Measurements from ENCODE around the gene LRRC8E. TPM values are rescaled to one million over a fixed set of nuclear protein-coding genes. Genes with fewer than 3 reads are reported as not detected.

The LRRC8E gene
- total RNA-seq, 1 donor from 2014 or later = 4.3 TPM

DNA sequence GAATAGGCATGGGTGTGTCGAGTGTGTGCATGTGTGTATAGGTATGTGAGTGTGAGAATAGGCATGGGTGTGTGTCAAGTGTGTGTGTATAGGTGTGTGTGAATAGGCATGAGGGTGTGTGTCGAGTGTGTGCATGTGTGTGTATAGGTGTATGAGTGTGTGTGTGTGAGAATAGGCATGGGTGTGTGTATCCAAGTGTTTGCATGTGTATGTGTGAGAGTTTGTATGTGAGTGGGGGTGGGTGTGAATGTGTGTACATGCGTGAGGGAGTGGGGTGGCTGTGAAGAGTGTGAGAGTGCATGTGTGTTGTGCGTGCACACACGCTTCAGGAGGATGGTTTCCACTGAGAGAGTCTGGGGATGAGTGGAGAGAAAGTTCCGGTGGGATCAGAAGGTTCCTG, 44.8 kb upstream of the LRRC8E start:
- no peak for DNase-seq (ENCODE audit: extremely low spot score, unreplicated experiment)
- peaks cover 2% of the 10 kb centered on the region for H3K4me1 Mint-ChIP-seq (ENCODE audit: unreplicated experiment)
- TF ChIP-seq, protein P1, sequence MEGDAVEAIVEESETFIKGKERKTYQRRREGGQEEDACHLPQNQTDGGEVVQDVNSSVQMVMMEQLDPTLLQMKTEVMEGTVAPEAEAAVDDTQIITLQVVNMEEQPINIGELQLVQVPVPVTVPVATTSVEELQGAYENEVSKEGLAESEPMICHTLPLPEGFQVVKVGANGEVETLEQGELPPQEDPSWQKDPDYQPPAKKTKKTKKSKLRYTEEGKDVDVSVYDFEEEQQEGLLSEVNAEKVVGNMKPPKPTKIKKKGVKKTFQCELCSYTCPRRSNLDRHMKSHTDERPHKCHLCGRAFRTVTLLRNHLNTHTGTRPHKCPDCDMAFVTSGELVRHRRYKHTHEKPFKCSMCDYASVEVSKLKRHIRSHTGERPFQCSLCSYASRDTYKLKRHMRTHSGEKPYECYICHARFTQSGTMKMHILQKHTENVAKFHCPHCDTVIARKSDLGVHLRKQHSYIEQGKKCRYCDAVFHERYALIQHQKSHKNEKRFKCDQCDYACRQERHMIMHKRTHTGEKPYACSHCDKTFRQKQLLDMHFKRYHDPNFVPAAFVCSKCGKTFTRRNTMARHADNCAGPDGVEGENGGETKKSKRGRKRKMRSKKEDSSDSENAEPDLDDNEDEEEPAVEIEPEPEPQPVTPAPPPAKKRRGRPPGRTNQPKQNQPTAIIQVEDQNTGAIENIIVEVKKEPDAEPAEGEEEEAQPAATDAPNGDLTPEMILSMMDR (conservative IDR thresholded peaks at IDR 0.05) = no peak
- no peaks in the 10 kb centered on the region for H3K27me3 Mint-ChIP-seq
- no peak overlapping the region for H3K27ac Mint-ChIP-seq
- peaks cover 2% of the 10 kb centered on the region for H3K9me3 Mint-ChIP-seq
- no peaks in the 10 kb centered on the region for H3K36me3 Mint-ChIP-seq
- no peak overlapping the region for H3K4me3 Mint-ChIP-seq

- TF ChIP-seq, protein P1 (conservative IDR thresholded peaks at IDR 0.05) = no peak
- H3K27me3 Mint-ChIP-seq = no peaks in the 10 kb centered on the region
- H3K4me3 Mint-ChIP-seq = no peak overlapping the region
- H3K4me1 Mint-ChIP-seq (ENCODE audit: unreplicated experiment) = no peaks in the 10 kb centered on the region
- H3K9me3 Mint-ChIP-seq = no peaks in the 10 kb centered on the region
- H3K36me3 Mint-ChIP-seq = no peaks in the 10 kb centered on the region
- H3K27ac Mint-ChIP-seq = no peak overlapping the region
- DNase-seq (ENCODE audit: extremely low spot score, unreplicated experiment) = no peak
These were observed 43.9 kb upstream of the LRRC8E start for GRCh38 chr19:7844405-7844804.

GRCh38 chr19:7844951-7845350, 43.4 kb upstream of the LRRC8E start:
- Mint-ChIP-seq H3K4me1 (ENCODE audit: unreplicated experiment) (no peaks in the 10 kb centered on the region), H3K4me3 (no peak overlapping the region), H3K9me3 (no peaks in the 10 kb centered on the region), H3K27ac (no peak overlapping the region), H3K27me3 (no peaks in the 10 kb centered on the region), H3K36me3 (no peaks in the 10 kb centered on the region)
- no peak for DNase-seq (ENCODE audit: extremely low spot score, unreplicated experiment)
- TF ChIP-seq, protein P1 (conservative IDR thresholded peaks at IDR 0.05) = no peak

DNA sequence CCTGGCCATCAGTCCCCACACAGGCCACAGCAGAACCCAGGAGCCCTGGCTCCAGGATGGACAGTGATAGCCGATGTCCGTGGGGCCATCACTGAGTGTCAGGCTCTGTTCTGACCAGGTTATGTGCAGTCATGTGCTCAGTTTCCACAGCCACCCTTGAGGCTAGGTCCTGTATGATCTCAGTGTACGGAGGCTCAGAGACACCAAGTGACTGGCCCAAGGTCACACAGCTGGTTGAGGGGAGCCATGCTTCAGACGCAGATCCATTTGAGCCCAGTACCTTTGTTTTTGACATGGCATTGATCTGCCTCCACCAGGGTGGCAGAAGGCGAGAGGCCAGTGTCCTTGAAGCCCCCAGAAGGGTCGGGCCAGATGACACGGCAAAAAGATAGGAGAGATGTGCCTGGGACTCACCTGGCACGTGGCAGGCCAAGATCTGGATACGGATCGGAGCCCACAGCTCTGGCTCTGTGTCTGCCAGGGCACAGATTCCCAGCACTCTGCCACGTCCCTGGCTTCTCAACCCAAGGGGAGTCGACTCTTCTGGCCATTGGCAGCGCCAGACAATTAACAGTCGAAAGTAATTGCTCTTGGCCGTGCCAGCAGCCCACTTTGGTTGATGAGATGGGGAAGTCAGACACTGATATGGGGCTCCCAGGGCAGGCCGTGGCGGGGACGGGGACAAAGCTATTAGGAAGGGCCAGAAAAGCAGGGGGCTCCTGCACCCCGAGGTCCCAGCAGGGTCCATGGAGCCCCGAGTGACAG, 42.7 kb upstream of the LRRC8E start:
- Mint-ChIP-seq H3K36me3 (no peaks in the 10 kb centered on the region), H3K27me3 (no peaks in the 10 kb centered on the region), H3K27ac (no peak overlapping the region), H3K9me3 (no peaks in the 10 kb centered on the region), H3K4me3 (no peak overlapping the region), H3K4me1 (ENCODE audit: unreplicated experiment) (no peaks in the 10 kb centered on the region)
- TF ChIP-seq, protein P1 (conservative IDR thresholded peaks at IDR 0.05) = no peak
- DNase-seq (ENCODE audit: extremely low spot score, unreplicated experiment) = no peak

- no peak overlapping the region for H3K27ac Mint-ChIP-seq
- no peaks in the 10 kb centered on the region for H3K9me3 Mint-ChIP-seq
- TF ChIP-seq, protein P1 (conservative IDR thresholded peaks at IDR 0.05) = no peak
- H3K4me3 Mint-ChIP-seq = no peak overlapping the region
- no peaks in the 10 kb centered on the region for H3K36me3 Mint-ChIP-seq
- no peaks in the 10 kb centered on the region for H3K27me3 Mint-ChIP-seq
- DNase-seq (ENCODE audit: extremely low spot score, unreplicated experiment) = no peak
- no peaks in the 10 kb centered on the region for H3K4me1 Mint-ChIP-seq (ENCODE audit: unreplicated experiment)
These were observed 42.1 kb upstream of the LRRC8E start for GRCh38 chr19:7846155-7846646.

Measured in type B pancreatic cell (in vitro differentiated cells).